Right lung (tissue), 5 donors: Measurements from ENCODE around the gene DDT. TPM values are rescaled to one million over a fixed set of nuclear protein-coding genes. Genes with fewer than 3 reads are reported as not detected.
"Not testable (repeated sequence)": the region's sequence is repeated elsewhere in the genome, so short reads cannot be mapped to it uniquely, and the experiment has no call there.

Experiments
- DNase-seq, 2 donors: peaks; one replicate each; pipeline ENCODE4 v3.0.0-alpha.2; 2013
- polyA plus RNA-seq, 5 donors: library from polyadenylated mRNA; unstranded; fragments of 120-200 nt; gene quantifications; one replicate each; pipeline versions ENCODE4 v1.2.1 to v1.2.3, GENCODE V29; 2013; ENCODE audit warnings: inconsistent platforms in 1 of 5, low replicate concordance in 1 of 5; ENCODE audit not compliant: insufficient read length in 5 of 5, insufficient read depth in 1 of 5

DDT gene
- polyA plus RNA-seq, 5 donors = 46.9 to 87.1 (median 62.7) TPM

DNA sequence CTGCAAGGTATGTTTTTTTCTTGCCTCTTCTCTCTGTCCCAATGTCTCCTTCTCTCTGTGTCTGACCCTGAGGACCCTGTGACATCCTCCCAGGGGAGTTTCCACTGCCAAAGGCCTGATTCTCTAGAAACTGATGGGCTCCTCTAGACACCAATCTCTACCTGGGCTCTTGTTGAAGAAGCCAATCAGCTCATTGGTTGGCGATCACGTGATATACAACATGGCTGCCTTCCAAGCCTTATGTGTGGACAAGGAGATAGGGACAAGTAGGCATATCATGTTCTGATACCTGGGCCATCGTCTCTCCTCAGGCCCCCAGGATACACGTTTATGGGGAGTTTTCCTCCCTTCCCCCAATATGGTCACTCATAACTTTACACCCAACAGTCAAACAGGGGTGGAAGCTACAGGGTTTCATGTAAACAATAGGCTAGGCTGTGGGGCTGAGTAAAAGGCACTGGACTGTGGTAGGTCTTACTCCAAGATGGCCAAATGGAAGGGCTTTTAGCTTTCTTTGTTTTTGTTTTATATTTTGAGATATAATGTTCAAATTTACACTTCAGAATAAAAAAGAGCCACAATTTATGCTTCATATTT, 19.4 kb upstream of the DDT start:
- not testable (repeated sequence) for DNase-seq

GRCh38 chr22:23993080-23993479, 18.8 kb upstream of the DDT start:
- not testable (repeated sequence) for DNase-seq

DNA sequence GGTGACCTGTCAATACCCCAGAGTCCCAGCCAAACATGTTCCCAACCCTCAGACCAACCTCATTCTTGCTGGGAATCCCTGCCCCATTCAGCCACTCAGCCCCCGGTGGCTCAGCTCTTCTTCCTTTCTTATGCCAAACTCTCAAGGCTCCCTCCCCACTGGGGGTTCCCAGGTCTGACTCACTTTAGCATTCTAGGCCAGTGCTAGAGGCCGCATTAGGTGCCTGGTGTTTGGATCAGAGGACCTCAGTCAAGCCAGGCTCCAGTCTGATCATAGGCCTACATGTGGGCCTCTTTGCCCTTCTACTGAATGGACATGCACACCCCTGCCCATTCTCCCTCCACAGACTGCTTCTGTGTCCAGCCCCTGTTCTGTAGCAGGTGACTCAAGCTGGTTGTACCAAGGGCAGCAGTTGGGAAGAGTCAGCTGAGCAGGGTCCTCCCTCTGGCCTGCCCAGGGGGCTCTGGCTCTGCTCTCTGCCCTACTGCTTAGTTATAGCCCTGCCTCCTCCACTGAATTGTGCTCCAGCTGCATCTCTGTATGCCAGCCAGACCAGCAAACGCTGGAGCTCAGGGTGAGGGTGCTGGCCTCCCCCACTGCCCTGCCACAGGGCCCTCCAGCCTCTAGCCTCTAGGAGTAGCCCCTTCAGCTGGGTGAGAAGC, 15.5 kb upstream of the DDT start:
- DNase-seq = not testable (repeated sequence)

DNA sequence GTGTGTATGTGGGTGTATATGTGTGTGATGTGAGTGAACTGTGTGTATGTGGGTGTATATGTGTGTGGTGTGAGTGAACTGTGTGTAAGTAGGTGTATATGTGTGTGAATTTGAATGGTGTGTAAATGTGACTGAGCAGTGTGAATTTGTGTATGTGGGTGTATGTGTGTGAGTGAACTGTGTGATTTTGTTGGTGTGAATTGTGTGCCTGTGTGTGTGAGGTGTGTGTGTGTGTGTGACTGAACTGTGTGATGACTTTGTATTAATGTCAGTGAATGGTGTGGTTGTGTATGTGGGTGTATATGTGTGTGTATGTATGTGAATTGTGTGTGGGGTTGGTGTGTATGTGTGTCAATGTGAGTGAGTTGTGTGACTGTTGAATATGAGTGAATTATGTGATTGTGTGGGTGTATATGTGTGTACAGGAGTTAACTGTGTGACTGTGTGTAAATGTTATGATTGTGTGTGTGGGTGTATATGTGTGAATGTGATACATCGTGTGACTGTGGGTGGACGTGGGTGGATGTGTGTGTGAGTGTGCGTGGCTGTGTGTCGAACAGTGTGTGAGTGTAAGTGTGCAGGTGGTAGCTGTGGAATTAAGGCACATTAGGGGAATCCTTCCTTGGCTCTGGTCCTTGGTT, 12.4 kb upstream of the DDT start:
- not testable (repeated sequence) for DNase-seq

- DNase-seq = not testable (repeated sequence)
These were observed 11.8 kb upstream of the DDT start for GRCh38 chr22:23986089-23986488.

GRCh38 chr22:23984430-23984829, 10.2 kb upstream of the DDT start:
- DNase-seq = peak in 1 of 2 donors; percentile 21

- not testable (repeated sequence) for DNase-seq
These were observed 6.3 kb upstream of the DDT start for GRCh38 chr22:23980567-23980966.

DNA sequence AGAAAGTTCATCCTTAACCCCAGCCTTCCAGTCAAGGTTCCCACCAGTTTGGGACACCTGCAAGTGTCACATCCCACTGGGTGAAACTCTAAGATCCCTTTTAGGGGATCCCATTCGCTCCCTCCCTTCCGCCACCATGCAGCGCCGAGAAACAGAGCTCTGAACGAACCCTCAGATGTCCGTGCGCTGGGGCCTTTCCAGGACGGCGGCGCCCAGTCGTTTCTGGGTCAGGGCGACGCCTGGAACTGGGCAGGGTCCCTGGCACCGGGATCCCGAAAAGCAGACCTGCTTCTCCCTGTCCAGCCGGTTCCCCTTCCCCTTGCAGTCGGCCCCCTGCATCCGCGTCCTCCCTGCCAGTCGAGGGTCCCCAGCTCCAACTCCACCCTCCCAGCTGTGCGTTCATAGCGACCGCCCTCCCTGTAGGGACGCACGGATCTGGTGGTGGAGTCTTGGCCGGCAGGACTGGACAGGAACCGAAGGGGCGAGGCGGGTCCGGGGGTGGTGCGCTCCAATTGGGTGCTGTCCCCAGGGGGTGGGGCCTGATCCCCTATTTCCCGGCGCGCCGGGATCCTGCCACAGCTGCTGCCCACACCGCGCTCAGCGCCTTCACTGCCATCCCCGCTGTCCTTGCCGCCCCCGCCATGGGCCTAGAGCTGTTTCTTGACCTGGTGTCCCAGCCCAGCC, 5.5 kb upstream of the DDT start, which contains the start of gene GSTT2:
TSS of gene GSTT2 (plus strand) at position 578 of the 684 bp plus-strand sequence.
- DNase-seq = not testable (repeated sequence)

DNA sequence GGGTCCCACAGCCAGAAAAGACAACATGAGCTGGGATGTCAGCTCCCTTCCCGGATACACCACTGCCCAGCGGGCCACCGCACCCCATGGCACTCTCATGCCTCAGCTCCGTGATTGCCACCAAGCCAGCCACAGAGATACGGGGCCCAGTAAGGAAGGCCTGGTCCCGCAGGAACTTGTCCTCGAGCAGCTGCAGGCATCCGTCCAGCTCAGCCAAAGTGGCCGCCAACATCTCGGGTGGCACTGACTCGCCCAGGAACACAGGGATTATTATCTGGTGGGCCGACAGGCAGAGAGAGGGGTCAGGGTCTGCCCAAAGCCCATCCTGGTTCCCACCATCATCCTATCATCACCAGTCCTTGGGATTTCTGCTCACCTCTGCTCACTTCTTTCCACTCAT, 3.1 kb upstream of the DDT start:
- not testable (repeated sequence) for DNase-seq

DNA sequence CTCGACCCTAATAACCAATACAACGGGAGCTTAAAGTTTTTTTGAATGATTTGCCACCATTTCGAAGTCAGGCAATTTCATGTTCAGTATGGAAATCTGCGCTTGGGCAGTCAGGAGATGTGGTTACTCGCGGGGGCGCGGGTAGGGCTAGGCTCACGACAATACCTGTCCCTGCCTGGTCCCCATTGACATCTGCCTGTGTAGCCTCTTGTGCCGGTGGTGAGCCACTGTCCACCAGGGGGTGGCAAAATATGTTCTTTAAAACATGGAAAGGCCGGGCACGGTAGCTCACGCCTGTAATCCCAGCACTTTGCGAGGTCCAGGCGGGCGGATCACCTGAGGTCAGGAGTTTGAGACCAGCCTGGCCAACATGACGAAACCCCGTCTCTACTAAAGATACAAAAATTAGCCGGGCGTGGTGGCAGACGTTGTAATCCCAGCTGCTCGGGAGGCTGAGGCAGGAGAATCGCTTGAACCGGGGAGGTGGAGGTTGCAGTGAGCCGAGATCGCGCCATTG, 653 bp upstream of the DDT start:
- DNase-seq = not testable (repeated sequence)

- not testable (repeated sequence) for DNase-seq
These were observed 2.3 kb downstream of the DDT start for GRCh38 chr22:23971927-23972326.

- DNase-seq = no peak
These were observed 3.3 kb downstream of the DDT start for GRCh38 chr22:23970816-23971486.

GRCh38 chr22:23970201-23970641, 4.0 kb downstream of the DDT start:
- no peak for DNase-seq

- DNase-seq = no peak
These were observed 5.2 kb downstream of the DDT start for GRCh38 chr22:23969071-23969470.

DNA sequence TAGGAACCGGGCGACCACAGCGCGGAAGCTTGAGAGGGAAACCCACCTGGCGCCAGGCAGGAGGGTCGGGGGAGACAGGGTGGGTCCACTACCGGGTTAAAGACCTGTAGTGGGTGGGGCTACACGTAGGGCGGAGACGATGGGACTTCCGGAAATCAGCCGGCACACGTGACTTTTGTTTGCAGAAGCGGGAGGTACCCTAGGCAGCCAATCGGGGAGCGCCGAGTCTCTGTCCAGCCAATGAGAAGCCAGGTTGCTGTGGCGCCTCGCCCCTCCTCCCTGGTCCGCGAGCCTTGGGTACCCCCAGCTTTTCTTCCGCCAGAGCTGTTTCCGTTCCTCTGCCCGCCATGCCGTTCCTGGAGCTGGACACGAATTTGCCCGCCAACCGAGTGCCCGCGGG, 7.7 kb downstream of the DDT start, which contains the start of gene DDTL:
TSS of gene DDTL (plus strand) at position 321 of the 400 bp plus-strand sequence. CDS start at position 348, 27 bp downstream.
- not testable (repeated sequence) for DNase-seq

- not testable (repeated sequence) for DNase-seq
These were observed 8.1 kb downstream of the DDT start for GRCh38 chr22:23966094-23966493.

DNA sequence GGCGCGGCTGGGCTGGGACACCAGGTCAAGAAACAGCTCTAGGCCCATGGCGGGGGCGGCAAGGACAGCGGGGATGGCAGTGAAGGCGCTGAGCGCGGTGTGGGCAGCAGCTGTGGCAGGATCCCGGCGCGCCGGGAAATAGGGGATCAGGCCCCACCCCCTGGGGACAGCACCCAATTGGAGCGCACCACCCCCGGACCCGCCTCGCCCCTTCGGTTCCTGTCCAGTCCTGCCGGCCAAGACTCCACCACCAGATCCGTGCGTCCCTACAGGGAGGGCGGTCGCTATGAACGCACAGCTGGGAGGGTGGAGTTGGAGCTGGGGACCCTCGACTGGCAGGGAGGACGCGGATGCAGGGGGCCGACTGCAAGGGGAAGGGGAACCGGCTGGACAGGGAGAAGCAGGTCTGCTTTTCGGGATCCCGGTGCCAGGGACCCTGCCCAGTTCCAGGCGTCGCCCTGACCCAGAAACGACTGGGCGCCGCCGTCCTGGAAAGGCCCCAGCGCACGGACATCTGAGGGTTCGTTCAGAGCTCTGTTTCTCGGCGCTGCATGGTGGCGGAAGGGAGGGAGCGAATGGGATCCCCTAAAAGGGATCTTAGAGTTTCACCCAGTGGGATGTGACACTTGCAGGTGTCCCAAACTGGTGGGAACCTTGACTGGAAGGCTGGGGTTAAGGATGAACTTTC, 13.0 kb downstream of the DDT start, which contains the start of gene GSTT2B:
TSS of gene GSTT2B (minus strand) at position 112 of the 688 bp plus-strand sequence. CDS start at position 48, 64 bp downstream.
- not testable (repeated sequence) for DNase-seq

- peak; percentile 59 to 70 for DNase-seq
These were observed 17.8 kb downstream of the DDT start for GRCh38 chr22:23956301-23956900.

DNA sequence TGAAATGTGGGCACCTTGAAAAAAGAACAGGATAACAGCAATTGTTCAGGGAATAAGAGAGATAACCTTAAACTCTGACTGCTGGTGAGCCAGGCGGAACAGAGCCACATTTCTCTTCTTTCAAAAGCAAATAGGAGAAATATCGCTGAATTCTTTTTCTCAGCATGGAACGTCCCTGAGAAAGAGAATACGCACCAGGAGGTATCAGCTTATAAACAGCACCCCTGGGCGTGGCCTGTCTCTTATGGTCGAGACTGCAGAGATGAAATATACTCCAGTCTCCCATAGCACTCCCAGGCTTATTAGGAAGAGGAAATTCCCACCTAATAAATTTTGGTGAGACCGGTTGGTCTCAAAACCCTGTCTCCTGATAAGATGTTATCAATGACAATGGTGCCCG, 18.4 kb downstream of the DDT start:
- DNase-seq = not testable (repeated sequence)

DNA sequence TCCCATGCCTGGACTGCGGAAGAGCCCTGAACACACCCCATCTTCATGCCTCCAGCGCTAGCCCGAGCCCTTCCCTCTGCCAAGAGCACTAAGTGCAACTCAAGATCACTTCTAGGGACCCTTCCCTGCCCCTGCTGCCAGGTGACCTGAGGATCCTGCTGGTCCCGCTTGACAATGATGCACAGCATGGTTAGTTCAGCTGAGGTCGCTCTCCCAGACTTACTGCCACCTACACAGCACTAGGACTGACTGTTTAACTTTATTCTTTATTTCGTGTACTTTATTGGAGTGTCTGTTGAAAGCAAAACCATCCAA, 19.3 kb downstream of the DDT start:
- DNase-seq = not testable (repeated sequence)
